HFFc6 (cell line): Measurements from ENCODE around the gene CYS1. TPM values are rescaled to one million over a fixed set of nuclear protein-coding genes. Genes with fewer than 3 reads are reported as not detected.
A peak's percentile ranks its signal among the peaks of the same experiment; 100 is the strongest.

Source experiments
- DNase-seq: peaks from one replicate; pipeline ENCODE4 v3.0.0-alpha.2; 2018
- H3K27ac Mint-ChIP-seq: 2 replicates; pipeline ENCODE4 v1.8.0; 2020; ENCODE audit warnings: mild to moderate bottlenecking, mixed read lengths
- H3K27me3 Mint-ChIP-seq: 2 replicates; pipeline ENCODE4 v1.8.0; 2021; ENCODE audit warnings: mild to moderate bottlenecking, moderate library complexity, mixed read lengths; ENCODE audit not compliant: insufficient read depth
- H3K36me3 Mint-ChIP-seq: 2 replicates; pipeline ENCODE4 v1.8.0; 2021; ENCODE audit warnings: low read depth, mixed read lengths
- H3K4me1 Mint-ChIP-seq: 2 replicates; pipeline ENCODE4 v1.8.0; 2020; ENCODE audit warnings: low read depth, mixed read lengths
- H3K4me3 Mint-ChIP-seq: 2 replicates; pipeline ENCODE4 v1.8.0; 2020; ENCODE audit warnings: mild to moderate bottlenecking, moderate library complexity, mixed read lengths
- H3K9me3 Mint-ChIP-seq: 2 replicates; pipeline ENCODE4 v1.8.0; 2020; ENCODE audit warnings: mild to moderate bottlenecking, mixed read lengths
- CTCF ChIP-seq: fragments of 200-600 bp; sonication (generic); IDR thresholded peaks from 2 replicates; pipeline ENCODE4 v1.5.0; 2021; ENCODE audit warnings: antibody characterized with exemption, mild to moderate bottlenecking
- total RNA-seq, 6 experiments: library from RNA; stranded (reverse); fragmentation: NEBNext Ultra II Directional; extraction: Animal tissue kit (Norgen Biotek cat#: 25700); gene quantifications; 2 replicates in 1 of 6; 3 replicates in 5 of 6; pipeline ENCODE4 v1.2.3, GENCODE V29; 2021

The CYS1 gene
- total RNA-seq, 6 experiments from 2014 or later: 0.24 to 2.0 (median 1.4) TPM

DNA sequence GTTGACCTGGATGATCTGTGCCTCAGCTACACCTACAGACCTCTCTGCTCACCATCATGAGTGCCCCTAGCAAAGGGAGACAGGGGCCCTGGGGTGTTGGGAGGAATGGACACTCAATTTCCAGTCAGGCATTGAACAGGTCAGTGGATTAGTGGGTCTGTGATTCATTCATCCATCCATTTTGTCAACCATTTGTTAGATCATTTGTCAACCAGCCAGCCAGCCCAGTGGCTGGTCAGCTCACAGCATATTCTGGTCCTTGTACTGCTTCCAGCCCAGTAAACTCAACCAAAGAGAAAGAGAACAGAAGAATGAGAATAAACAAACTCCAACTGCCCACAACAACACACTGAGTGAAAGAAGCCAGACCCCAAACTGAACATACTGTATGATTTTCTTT, 41.5 kb downstream of the CYS1 start:
- peaks cover 20% of the 10 kb centered on the region for H3K4me1 Mint-ChIP-seq

DNA sequence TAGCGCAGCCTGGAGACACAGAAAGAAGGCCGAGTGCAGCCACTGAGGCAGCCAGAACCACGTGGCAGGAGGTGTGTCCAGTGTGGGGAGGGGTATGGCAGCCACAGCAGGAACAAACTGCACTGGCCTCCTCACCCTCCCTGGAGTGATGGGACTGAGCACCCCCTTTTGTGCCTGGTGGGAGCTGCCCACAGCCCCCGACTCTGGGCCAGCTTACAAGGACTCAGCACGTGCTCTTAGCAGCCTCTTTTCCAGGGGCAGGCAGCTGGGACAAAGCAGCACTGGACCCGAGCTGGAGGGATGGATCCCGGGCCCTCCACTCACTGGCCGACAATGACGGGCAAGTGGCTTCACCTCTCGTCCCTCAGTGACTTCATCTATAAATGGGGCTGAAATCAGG, 42.1 kb downstream of the CYS1 start:
- Mint-ChIP-seq H3K4me1 (peaks cover 20% of the 10 kb centered on the region), H3K4me3 (no peak overlapping the region), H3K9me3 (no peaks in the 10 kb centered on the region), H3K27ac (no peak overlapping the region), H3K36me3 (no peaks in the 10 kb centered on the region), H3K27me3 (peaks cover 9% of the 10 kb centered on the region)
- DNase-seq: no peak
- no peak for TF ChIP-seq CTCF

More for the DNA sequence above, 41.5 kb downstream of the CYS1 start:
- peak; percentile 11 for DNase-seq
- Mint-ChIP-seq H3K36me3 (no peaks in the 10 kb centered on the region), H3K27me3 (peaks cover 9% of the 10 kb centered on the region), H3K4me3 (no peak overlapping the region), H3K9me3 (no peaks in the 10 kb centered on the region), H3K27ac (no peak overlapping the region)
- TF ChIP-seq CTCF: no peak

DNA sequence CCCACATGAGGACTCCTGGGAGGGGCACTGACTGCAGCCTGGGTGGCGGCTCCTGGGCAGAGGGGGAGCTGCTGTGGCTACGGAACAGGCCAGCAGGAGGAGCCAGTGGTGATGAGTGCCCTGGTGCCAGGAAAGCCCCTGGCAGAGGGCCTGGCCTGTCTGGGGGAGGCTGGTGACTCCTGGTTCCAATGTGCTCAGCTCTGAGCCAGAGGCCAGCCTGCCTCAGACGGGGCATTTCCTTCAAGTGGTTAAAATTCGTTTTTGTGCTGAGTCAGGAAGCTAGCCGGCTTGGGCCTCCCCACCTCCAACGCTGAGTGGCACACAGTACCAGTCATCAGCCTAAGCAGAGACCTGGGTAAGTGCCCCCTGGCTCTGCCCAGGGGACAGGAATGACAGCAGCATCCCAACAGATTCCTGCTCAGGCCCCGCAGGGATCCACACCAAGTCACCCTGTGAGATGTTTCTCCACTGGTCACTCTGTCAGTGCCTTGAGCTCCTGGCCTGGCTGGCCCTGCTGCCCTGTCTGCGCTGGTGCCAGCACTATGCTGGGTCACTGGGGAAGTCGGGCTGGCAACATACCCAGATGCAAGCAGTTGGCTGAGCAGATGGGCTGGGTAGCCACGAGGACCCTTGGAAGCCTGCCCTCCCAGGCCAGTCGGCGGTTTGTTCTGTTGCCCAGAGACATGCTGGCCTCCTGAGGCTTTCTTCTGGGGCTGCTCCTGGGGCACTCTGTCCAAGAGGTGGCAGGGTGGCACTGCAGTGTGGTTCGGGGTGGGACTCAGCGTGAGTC, 43.9 kb downstream of the CYS1 start:
- no peaks in the 10 kb centered on the region for H3K9me3 Mint-ChIP-seq
- no peak overlapping the region for H3K27ac Mint-ChIP-seq
- H3K36me3 Mint-ChIP-seq: no peaks in the 10 kb centered on the region
- TF ChIP-seq CTCF: peak; percentile 68
- peaks cover 11% of the 10 kb centered on the region for H3K27me3 Mint-ChIP-seq
- no peak overlapping the region for H3K4me3 Mint-ChIP-seq
- DNase-seq: peak; percentile 49
- peaks cover 13% of the 10 kb centered on the region for H3K4me1 Mint-ChIP-seq

- Mint-ChIP-seq H3K4me1 (peaks cover 13% of the 10 kb centered on the region), H3K36me3 (no peaks in the 10 kb centered on the region), H3K27ac (no peak overlapping the region), H3K27me3 (peaks cover 9% of the 10 kb centered on the region), H3K9me3 (no peaks in the 10 kb centered on the region), H3K4me3 (no peak overlapping the region)
- DNase-seq: no peak
- no peak for TF ChIP-seq CTCF
Observed at GRCh38 chr2:10035633-10036032, 44.6 kb downstream of the CYS1 start.

- peaks cover 13% of the 10 kb centered on the region for H3K4me1 Mint-ChIP-seq
- no peak for TF ChIP-seq CTCF
- no peaks in the 10 kb centered on the region for H3K9me3 Mint-ChIP-seq
- peaks cover 9% of the 10 kb centered on the region for H3K27me3 Mint-ChIP-seq
- DNase-seq: no peak
- no peaks in the 10 kb centered on the region for H3K36me3 Mint-ChIP-seq
- no peak overlapping the region for H3K4me3 Mint-ChIP-seq
- H3K27ac Mint-ChIP-seq: no peak overlapping the region
Observed at GRCh38 chr2:10035053-10035422, 45.2 kb downstream of the CYS1 start.
